GM18498 (cell line): ENCODE results near the gene PRICKLE2.

Experiments used
- ATAC-seq: cut with Tn5 transposase; IDR thresholded peaks from one replicate; pipeline ENCODE4 v1.9.1; 2021; ENCODE audit warnings: mild to moderate bottlenecking, moderate library complexity; ENCODE audit not compliant: unreplicated experiment

PRICKLE2 gene

GRCh38 chr3:64161481-64161952 lies 63.7 kb downstream of the PRICKLE2 start:
- no peak for ATAC-seq

DNA sequence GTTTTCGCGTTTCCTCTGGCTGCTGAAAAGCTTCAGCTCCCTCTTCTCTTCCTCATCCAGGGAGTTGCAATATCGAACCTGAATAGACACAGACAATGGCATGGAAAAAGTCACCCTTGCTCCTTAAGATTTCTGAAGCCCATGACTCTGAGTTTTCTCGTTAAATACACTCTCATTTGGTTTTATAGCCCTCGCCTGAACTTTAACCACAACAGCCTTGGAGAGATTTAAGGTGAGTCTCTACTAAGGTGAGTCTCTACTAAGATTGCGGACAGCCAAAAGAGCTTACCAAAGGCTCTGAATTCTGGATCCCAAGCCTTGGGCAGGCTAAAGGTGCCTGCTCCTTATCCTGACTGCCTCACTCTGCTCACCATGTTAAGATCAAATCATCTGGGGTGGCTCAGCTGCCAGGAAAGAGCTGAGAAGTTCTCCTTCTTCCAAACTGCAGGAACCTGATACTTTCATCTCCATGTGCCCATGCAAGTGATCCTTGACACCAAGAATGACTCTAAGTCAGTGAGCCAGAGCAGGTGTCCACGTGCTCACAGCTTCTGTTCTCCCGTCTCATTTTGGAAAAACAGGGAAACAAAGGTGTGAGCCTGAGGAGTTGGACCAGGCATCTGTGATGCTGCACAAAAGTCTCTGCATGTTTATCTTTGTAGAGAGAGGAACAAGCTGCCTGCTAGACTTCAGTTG lies 65.1 kb downstream of the PRICKLE2 start:
- no peak for ATAC-seq

- ATAC-seq, result no peak
Measured at GRCh38 chr3:64158334-64158733, 66.9 kb downstream of the PRICKLE2 start.

DNA sequence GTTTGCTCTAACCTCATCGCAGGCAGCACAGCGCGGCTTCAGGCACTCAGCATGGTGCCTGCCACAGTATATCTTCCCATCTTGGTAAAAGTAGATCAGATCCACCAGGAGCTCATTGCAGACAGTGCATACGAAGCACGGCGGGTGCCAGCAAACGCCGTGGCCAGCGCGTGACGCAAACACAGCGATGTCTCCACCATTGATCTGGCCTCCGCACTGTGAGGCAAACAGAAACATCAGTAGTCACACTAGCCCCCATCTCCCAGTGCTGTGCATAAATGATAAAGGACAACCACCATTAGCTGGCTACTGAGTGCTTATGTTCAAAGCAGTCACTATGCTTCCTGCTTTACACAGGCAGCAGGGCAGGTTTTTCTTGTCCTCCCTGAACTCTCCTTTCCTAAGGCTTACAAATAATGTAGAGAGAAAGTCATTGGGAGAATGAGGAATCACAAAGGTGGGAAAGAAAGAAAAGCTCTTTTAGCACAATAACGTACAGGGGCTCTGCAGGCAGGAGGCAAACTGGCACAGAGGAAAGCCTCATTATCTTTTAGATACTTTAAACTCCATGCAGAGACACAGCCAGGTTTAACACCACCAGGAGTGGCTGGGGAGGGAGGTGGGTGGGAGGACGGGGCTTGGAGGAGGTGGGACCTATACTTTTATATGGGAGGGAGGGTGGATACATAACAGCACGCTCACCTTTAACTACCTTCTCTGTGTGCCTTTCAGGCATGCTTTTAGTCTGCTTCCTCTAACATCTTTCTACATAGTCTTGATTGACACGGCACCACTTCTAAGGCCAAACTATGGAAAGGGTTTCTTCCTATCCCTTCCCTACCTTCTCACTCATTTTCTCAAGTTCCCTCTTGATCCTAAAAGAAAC lies 67.9 kb downstream of the PRICKLE2 start:
- no peak for ATAC-seq

DNA sequence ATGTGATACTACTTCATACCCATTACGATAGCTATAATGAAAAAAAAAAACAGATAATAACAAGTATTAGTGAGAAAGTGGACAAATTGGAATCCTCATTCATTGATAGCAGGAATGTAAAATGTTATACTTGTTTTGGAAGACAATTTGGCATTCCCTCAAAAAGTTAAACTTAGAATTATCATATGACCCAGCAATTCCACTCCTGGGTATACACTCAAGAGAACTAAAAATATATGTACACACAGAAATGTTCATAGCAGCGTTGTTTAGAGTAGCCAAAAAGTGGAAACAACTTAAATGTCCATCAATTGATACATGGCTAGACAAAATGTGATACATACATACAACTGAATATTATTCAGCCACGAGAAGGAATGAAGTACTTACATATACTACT lies 69.9 kb downstream of the PRICKLE2 start:
- ATAC-seq, result no peak

DNA sequence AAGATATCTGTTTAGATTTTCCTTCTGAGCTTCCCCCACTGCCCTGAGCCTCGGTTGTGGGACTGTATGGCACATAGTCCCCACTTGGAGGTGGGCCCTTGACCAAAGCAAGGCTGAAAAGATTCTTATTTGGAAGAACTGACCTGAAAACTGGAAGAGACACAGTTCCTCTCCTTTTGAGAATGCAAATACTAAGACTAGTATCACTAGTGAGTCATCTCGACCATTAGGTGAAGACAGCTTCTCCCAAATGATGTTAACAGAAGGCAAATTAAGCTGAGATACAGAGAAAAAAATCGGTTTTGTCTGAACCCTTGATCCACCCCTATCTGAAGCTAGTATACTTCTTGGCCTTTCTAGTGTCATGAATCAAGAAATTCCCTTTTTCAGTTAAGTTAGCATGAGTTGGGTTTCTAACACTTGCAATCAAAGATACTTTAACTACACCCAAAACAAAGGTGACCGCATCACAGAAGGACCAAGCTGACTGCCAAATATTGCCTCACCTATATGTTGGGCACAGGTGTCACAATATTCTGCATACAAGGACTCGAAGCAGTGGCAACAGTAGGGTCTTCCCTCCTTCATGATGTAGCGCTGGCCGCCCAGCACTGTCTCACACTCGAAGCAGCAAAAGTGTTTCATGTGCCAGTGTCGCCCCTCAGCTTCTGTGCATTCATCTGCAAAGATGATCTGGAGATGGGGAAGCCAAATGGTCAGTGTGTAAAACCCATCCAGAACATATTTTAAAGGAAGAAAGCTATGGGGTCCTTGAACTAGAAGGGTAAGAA lies 72.4 kb downstream of the PRICKLE2 start:
- no peak for ATAC-seq

DNA sequence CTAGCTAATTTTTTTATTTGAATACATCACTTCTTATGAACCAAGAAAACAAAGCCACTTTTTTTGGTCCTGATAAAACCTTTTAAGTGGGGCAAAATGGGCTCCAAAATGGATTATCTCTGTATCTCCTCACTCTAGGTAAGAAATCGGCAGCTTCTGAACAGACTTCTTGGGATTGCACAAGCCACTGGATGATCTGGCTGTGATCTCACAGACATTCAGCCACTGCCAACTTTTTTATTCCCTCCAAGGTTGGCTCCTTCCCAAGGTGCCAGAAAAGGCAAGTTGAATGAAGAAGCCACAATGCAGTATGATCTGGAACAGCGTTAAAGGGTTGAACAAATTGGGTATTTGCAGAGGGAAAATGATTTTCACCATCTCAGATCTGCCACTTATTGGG lies 73.2 kb downstream of the PRICKLE2 start:
- ATAC-seq, result no peak

DNA sequence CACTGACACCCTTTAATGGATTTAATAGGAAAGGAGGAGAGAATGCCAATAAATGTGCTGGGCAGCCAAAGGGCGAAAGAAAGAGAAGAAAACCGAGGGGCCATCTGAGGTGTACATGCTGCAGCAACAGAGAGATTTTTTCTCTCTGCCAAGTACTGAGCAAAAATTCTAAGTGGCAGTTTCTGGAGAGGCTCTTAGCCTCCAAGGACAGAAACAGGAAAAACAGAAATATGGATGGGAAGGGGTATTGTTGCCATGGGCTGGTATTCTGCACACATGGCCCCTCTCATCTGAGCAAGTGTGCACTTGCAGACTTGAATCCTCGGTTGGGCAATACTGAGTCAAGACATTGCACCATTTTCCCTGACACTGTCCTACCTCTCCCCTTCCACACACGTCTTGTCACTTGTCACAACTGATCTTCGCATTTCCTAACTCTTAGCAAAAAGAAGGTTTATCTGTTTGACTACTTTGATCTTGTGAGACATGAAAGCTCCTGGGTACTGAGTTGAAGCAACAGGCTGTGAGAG lies 73.9 kb downstream of the PRICKLE2 start:
- no peak for ATAC-seq

DNA sequence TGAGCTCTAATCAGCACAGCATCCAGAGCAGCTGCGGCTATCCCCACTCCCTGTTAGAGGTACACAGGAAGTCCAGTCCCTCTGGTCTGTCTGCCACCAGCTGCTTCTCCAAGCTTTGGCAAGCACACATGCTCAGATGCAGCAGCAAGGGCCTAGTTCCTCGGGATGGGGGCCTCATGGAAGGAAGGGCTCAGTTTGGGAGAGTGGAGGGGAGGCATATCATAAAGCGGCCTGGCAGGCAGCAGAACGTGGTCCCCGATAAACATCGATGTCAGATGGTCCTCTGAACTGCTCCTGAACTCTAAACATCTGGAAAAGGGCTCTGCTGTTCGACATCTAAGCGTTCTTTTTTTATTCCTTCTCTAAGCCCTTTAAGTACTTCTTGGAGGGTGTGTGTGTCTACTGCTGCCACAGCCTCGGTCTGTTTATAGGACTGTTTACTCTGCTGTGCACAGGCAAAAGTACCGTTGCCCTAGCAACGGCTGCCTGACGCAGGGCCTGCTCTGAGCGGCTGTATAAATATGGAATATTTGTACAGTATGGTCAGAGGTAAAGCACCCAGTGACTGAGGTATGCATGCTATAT lies 74.6 kb downstream of the PRICKLE2 start:
- ATAC-seq, result no peak

DNA sequence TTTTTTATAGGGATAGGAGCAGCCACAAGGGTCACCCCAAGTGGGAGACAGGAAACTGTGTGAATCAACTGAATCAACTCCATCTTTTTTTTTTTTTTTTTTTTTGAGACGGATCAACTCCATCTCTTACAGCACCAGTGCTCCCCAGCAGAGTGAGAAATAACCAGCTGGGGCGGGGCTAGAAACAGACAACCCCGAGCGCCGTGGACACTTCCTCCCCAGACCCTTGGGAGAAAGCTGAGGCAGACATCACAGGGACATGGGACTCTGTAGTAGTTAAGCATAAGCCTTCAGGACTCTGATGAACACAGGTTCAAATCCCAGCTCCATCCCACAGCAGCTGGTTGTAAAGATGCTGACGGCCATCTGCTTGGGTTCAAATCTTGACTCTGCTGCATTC lies 75.4 kb downstream of the PRICKLE2 start:
- no peak for ATAC-seq

DNA sequence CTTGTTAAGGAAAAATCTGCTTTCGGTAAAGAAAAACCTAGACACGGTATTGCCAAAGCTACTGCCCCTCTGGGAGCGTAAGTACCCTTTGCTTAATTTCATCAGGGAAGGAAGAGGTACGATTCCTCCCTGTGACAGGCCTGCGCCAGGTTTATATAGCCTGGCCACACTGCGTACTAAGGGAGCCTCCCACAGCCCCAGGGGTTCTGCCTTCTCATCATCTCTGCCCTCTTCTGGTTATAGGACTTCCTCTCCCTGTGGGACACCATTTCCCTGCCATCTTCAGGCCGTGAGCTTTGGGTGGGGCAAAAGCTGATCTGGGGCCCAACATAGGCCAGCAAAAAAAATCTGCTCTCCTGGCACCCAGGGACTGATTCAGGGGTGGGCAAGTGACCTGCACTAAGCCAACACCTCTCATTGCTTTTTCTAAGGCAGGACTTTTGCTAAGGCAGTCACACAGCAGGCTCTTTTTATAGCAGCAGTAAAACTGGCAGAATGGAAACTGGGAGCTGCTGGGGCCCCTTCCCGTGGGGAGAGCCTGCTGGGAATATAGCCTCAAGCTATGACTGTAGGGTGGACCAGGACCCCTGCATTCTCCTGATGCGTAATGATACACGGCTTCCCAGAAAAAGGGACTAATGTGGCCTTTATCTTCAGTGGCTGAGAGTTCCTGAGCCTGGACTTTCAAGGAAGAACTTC lies 76.2 kb downstream of the PRICKLE2 start:
- no peak for ATAC-seq

DNA sequence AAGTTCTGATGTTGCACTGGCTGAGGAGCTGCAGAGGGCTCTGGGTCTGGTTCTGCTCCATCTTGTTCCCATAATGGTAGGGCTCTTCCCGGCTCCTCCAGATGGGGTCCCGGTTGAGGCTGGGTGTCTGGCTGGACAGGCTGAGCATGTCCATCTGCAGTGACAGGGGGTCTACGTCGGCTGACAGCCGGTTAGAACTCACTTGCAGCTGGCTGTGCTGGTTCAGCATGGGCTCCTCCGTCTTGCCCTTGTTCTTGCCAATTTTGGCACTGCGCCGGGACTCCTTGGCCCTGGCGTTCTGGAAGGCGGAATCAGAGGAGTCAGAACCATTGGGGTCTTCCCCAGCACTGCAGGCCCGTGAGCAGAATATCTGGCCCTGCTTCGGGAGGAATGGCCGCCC lies 78.1 kb downstream of the PRICKLE2 start:
- no peak for ATAC-seq

DNA sequence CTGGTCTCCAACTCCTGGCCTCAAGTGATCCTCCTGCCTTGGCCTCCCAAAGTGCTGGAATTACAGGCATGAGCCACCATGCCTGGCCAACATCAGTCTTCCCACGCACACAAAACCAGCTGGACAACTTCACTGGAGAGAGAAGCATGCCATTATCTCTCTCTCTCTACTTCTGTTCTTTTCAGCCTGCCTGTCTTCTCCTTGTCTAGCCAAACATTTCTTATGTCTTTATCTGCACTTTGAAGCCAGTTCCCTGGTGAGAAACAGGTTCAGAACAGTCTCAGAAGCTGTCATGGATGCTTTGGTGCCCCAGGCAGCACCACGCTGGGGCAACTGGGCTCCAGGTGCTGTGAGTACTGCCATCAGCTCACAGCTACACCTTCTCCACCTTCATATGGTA lies 79.8 kb downstream of the PRICKLE2 start:
- no peak for ATAC-seq

DNA sequence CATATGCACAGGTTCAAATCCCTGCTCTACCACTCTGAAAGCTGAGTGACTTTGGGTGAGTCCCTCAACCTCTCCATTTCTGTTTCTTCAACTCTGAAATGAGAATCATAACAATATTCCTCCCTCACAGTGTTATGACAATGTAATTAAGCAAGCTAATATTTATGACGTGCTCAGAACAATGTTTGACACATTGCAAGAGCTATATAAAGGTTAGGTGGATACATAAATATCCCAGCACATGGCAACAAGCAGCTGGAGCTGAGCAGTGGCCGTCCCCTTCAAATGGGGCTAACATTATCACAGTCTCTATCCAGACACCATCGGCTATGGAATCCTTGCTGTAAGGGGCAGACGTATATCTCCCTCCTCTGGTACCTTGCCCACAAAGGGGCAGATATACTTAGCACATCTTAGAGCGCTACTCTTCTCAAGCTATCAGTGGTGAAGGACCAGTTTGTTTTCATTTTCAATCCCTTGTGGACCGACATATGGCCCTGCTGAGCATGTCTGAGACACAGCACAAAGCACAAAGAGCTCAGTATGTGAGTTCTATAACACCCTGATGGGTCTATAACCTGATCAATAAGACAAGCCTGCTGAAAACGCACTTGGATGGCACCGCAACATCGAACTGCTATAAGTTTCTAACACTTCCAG lies 80.9 kb downstream of the PRICKLE2 start:
- no peak for ATAC-seq

DNA sequence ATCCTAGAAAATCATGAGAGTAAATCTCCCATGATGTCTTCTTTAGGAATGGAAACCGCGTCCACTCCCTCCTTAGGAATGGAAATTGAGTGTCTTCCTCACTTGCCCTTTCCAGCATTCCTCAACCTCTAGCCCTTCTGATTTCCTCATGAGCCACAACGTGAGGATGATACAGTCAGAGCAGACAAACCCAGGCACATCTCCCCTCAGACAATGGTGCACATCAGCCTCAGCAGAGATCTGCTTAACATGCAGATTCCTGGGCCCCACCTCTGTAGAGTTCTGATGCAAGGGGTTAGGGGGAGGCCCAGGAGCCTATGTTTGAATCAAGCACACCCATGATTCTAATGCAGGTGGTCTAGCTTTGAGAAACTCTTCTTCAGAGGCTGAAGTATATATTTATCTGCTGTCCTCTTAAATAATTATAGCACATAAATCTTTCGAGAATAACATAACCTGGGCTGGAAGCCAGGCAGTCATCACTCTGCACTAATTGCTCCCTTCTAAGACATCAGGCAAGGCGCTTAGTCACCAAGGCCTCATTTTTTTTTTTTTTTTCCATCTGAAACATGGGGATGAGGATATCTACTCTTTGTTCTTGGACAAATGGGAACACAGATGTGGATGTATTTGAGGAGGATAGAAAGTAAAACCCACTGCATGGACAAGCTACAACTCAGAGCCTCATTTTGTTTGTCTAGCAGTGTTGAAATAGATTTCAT lies 81.7 kb downstream of the PRICKLE2 start:
- ATAC-seq, result no peak

- ATAC-seq, result no peak
Measured at GRCh38 chr3:64141476-64141875, 83.8 kb downstream of the PRICKLE2 start.

DNA sequence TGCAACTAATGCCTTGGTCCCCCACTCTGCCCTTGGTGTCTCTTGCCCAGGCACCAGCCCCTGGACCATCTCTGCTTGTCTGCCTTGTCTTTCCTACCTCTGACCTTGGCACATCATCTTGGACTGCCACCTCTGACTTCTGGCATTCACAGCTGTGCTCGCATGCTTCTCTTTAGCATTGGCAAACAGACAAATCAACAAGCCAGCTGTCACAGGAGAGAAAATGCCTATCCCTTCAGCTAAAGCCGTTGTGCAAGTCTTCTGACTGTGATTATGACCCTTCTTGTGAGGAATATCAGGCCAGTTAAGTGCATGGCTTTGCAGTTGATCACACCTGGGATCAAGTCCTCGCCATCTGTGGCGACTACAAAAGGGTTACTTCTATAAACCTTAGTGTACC lies 84.6 kb downstream of the PRICKLE2 start:
- ATAC-seq, result no peak

DNA sequence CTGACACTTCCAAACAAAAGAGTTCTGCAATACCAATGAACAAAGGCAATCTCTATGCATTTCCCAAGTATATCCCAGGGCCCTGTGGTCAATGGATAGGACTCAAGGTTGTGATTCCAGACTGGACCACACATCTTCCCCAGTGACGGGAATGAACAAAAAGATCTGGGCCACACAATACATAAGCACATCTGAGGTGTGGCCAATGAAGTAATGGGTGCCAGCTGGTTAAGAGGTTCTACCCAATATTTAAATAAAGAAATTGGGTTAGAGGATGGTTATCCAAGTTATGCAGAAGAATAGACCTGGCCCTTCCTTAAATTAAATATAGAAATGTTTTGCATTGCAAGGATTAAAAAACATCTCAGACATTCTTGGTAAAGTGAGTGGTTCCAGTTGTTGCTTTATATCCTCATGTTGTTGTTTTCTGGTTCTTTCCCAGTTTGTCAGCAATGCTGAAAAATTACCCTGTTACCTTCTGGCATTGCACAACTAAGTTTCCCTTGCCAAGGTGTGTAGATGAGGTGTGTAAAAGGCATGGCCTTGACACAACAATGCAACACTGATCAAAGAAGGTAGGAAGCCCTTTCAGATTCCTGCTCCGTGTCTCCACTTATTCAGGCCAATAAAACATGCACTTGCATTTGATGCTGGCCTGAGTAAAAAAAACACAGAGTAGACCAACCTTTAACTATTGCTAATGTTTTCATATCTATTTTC lies 86.5 kb downstream of the PRICKLE2 start:
- ATAC-seq, result no peak
